ENCODE measurements around the gene DYNLRB1.
"Not testable (repeated sequence)": the region's sequence is repeated elsewhere in the genome, so short reads cannot be mapped to it uniquely, and the experiment has no call there.

Gene DYNLRB1

DNA sequence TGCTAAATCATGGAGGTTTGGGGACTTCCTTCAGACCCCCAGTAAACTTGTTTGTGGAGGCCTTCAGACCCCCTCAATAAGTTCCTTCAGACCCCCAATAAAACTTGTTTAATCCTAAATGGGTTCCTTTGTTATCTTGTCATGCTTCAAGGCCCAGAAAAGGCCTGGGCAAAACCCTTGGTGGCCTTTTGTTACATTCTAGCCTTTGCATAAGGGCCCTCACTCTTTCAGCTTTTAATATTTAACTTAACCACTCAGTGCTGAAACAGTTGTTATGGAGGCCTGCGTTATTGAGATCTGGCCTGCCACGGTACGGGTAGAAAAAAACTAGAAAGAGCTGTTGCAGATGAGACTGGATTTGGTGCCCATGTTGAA is 4.3 kb upstream of the DYNLRB1 start:
- no peak for DNase-seq (ENCODE audit: low read depth in 2 of 2)

DNA sequence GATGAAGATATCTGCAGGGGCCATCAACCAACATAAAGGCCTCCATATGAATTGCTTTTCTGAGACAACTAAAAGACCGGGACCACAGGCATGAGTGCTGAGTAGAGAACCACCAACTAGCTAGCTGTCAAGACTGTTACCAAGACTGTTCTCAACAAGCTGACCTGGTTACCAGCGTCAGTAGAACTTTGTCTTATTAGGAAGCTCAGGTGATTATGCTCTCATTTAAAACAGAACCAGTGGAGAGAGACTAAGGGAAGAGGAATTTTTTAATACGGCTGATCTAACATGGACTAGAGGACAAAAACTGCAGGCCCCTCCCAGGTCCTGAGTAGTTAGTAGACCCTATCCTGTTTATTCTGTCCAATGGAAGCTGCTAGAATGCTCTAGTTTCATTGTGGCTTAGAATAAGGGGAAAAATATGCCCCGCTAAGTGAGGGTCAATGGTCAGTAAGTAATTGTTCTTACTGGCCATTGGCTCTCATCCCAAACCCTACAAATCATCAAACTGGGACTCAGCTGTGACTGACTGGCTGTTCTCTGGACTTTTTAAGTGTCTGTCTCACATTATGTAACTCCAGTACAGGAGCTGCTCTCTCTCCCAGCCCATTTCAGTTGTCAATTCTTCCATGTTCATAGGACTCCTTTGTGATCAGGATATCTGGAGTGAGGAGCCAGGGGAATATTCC is 3.8 kb upstream of the DYNLRB1 start:
- DNase-seq (ENCODE audit: low read depth in 2 of 2), result no peak

GRCh38 chr20:34512955-34513419 is 3.2 kb upstream of the DYNLRB1 start:
- no peak for DNase-seq (ENCODE audit: low read depth in 2 of 2)

- not testable (repeated sequence) for DNase-seq (ENCODE audit: low read depth in 2 of 2)
These were observed 2.2 kb upstream of the DYNLRB1 start for GRCh38 chr20:34514034-34514433.

DNA sequence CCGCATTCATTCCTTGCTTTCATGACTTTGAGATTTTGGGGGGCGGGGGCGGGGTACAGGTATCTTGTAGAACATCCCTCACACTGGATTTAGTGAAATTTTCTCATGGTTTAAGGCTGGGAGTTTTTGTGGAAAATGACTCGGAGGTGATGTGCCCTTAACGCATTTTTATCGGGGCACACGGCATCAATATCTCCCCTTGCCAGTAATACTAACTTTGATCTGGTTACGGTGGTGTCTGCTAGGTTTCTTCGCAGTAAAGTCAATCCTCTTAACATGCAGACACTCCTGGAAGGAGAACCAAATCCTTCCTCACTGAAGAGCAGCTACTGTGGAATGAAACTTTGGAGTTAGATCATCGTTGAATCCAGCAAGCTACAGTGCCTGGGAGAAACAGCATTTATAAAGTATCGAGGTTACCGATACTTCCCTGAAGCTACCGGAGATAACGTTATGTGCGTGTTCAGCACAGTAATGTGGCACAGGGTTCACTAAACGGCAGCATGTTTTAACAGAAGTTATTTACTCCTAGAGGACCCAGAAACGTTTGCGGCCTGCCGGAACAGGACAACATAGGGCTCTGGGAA is 1.2 kb upstream of the DYNLRB1 start:
- no peak for DNase-seq (ENCODE audit: low read depth in 2 of 2)

GRCh38 chr20:34515484-34516246 is 557 bp upstream of the DYNLRB1 start:
- DNase-seq (ENCODE audit: low read depth in 2 of 2), result peak; percentile 27 to 55

DNA sequence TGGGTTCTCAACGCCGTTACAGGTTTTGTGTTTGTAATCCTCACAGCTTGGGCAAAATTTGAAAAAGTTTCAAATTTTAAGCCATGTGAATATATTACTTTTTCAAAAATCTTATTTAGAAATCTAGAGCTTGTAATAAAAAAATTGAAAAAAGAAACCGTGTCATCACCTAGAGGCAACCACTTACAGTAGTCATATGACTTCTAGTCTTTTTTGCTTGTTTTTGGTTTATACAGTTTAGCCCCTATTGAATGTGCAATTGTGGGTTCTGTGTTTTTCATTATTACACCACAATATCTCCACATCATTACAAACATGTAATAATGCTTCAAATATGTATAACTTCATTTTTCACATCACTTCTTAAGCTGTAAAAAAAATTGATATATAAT is 888 bp downstream of the DYNLRB1 start:
- DNase-seq (ENCODE audit: low read depth in 2 of 2), result no peak

DNA sequence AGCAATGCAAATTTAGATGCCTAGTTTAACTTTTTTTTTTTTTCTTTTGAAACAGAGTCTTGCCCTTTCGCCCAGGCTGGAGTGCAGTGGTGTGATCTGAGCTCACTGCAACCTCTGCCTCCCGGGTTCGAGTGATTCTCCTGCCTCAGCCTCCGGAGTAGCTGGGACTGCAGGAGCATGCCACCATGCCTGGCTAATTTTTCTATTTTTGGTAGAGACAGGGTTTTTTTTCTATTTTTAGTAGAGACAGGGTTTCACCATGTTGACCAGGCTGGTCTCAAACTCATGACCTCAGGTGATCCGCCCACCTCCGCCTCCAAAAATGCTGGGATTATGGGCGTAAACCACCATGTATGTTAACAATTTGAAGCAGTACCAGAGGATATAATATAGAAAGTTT is 2.6 kb downstream of the DYNLRB1 start:
- not testable (repeated sequence) for DNase-seq (ENCODE audit: low read depth in 2 of 2)

- DNase-seq (ENCODE audit: low read depth in 2 of 2), result not testable (repeated sequence)
These were observed 3.6 kb downstream of the DYNLRB1 start for GRCh38 chr20:34519841-34520240.

DNA sequence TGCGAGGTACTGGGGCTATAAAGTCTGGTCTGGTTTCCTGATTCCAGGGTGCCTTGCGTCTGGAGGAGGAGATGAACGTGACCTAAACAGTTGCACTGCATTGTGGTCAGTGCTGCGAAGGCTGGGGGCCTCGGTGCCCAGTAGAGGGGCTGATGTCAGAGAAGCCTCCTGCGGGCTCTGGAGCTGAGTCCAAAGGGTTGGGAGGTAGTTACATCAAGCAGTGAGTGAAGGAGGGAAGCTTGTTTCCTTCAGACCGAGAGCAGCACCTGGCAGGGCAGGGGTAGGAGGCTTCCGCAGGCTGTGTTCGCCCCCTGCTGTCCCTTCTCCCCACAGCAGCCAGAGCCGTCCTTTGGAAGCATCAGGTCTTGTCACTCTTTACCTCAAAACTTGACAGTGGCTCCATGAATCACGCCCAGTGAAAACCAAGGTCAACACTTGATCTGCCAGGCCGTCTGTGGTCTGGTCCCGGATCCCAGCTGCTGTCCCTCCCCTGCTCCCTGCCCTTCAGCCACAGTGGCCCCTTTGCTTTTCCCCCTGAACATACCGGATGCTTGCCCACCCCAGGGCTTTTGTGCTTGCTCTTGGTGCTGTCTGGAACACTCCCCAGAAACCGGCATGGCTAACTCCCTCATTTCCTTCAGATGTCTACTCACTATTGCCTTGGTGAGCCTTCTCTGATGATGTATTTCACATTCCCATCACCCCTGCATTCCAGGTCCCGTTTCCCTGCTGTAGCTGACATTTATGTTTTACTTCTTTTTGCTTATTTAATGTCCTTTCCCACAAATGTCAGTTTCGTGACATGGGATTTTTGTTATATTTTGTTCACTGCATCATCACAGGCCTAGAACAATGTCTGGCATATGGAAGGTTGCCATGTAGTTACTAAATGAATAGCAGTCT is 7.0 kb downstream of the DYNLRB1 start:
- no peak for DNase-seq (ENCODE audit: low read depth in 2 of 2)

DNA sequence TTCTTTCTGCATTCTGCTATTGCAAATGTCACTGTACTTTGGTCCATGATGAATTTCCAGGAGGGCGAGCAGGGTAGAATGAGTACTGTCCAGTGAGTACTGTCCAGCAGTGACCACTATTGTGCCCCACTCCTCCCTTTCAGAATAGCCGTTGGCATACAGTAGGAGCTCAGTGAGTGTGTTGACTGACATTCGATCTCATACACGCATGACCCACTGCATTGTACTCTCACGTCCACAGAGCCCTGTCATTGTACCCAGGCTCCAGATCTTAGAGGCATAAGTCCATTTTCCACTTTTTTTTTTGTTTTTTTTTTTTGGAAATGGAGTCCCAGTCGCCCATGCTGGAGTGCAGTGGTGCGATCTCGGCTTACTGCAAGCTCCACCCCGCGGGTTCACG is 8.2 kb downstream of the DYNLRB1 start:
- no peak for DNase-seq (ENCODE audit: low read depth in 2 of 2)

DNA sequence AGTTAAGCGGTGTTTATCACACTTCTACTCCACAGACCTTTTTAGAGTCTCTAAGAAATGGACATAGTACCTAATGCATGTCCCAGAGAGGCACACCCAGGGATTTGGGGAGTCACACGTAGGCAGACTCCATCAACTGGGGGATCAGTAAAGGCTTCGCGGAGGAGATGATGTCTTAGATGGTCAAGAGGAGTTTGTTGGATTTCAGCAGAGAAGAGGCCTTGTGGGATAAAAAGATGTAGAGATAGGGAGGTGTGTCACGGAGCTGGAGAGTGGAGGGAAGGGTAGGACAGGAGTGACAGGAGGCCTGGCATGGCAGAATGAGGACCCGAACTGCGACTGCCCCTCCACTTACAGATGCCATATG is 9.1 kb downstream of the DYNLRB1 start:
- DNase-seq (ENCODE audit: low read depth in 2 of 2), result no peak

DNA sequence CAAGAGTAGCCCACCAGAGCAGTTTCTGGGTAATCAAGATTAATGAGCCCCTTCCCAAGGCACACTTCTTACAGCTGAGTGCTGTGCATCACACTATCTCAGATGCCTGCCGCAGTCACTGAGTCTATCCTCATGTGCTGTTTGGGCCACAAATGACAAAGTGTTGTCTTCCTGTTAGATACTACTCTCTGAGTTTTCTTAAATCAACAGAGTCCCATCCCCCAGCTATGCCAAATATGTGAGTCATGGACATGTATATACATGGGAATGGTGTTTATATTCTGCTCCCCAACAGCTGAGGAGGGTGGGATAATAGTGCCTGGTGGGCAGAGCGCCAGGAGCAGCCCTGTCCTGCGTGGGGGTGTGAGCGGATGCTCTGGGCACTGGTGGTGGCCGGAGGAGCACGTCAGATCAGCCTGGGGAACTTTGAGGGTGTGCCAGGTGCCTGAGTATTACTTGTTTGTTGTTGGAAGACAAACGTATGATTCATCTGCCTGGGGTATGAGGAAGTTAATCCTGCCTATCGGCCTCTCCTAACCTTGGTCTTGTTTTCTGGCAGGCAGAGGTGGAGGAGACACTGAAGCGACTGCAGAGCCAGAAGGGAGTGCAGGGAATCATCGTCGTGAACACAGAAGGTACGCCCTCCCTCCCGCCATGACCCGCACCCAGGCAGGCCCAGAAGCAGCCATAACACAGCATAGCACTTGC is 9.6 kb downstream of the DYNLRB1 start:
- DNase-seq (ENCODE audit: low read depth in 2 of 2), result no peak

DNA sequence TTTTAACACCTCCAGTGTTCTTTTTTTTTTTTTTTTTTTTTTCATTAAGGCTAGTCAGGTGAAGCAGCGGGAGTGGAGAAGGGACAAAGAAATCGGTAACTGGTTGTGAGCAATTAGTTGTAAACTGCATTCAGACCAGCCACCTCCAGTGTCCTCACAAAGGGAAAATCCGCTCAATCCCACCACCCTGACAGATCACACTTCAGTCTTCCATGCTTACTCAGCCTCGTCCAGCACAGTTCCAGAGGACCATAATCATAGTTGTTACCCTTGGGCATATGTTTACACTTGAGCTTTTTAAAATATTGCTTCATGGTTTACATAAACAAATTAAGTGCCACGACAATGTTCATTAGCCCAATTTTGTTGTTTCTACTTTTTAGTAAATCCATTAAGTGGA is 10.2 kb downstream of the DYNLRB1 start:
- DNase-seq (ENCODE audit: low read depth in 2 of 2), result no peak

GRCh38 chr20:34527016-34527415 is 10.8 kb downstream of the DYNLRB1 start:
- DNase-seq (ENCODE audit: low read depth in 2 of 2), result no peak

GRCh38 chr20:34528921-34529297 is 12.7 kb downstream of the DYNLRB1 start:
- no peak for DNase-seq (ENCODE audit: low read depth in 2 of 2)

GRCh38 chr20:34529742-34530141 is 13.5 kb downstream of the DYNLRB1 start:
- no peak for DNase-seq (ENCODE audit: low read depth in 2 of 2)

GRCh38 chr20:34530342-34530741 is 14.1 kb downstream of the DYNLRB1 start:
- no peak for DNase-seq (ENCODE audit: low read depth in 2 of 2)

- no peak for DNase-seq (ENCODE audit: low read depth in 2 of 2)
These were observed 15.5 kb downstream of the DYNLRB1 start for GRCh38 chr20:34531608-34532265.

DNA sequence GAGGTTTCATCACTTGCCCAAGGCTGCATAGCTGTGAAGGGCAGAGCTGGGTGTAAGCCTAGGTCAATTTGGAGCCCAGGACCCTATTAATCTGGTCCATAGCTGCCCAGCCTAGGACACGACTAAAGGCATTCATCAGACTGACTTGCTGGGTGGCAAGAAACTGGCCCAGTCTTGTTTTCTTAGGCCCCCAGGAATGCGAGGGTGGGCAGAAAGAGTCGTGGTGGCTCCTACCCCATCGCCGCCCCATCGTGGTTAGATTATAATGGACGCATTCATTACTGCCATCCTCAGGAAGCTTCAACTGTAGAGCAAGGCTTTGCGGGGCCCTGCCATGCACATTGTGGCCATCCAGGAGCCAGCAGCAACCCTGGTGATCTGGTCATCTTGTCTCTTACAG is 16.1 kb downstream of the DYNLRB1 start:
- no peak for DNase-seq (ENCODE audit: low read depth in 2 of 2)

DNA sequence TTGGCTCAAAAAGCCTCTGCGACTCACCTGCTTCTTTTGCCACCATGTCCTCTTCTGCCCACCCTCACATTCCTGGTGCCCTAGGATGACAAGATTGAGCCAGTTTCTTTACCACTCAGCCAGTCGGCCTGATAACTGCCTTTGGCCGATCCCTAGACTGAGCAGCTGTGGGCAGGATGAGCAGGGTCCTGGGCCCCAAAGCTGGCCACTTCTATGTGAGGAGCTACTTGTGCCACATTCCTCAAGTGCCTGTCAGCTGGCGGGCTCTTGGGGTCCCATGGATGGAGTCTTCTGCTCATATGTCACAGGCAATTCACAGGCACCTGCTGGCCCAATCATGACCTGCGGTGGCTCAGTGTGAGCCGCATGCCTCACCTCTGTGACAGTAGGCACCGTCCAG is 16.5 kb downstream of the DYNLRB1 start:
- DNase-seq (ENCODE audit: low read depth in 2 of 2), result no peak
